Germinal center (tissue), 1 donor: Measurements from ENCODE around the gene TSPAN5.
"Not testable (repeated sequence)": the region's sequence is repeated elsewhere in the genome, so short reads cannot be mapped to it uniquely, and the experiment has no call there.

ENCODE experiments used
- DNase-seq: peaks from one replicate; pipeline ENCODE4 v3.0.0; 2012; ENCODE audit warnings: mixed read lengths, low spot score

TSPAN5 gene

GRCh38 chr4:98496152-98496845, 162.1 kb downstream of the TSPAN5 start:
- DNase-seq, result no peak

DNA sequence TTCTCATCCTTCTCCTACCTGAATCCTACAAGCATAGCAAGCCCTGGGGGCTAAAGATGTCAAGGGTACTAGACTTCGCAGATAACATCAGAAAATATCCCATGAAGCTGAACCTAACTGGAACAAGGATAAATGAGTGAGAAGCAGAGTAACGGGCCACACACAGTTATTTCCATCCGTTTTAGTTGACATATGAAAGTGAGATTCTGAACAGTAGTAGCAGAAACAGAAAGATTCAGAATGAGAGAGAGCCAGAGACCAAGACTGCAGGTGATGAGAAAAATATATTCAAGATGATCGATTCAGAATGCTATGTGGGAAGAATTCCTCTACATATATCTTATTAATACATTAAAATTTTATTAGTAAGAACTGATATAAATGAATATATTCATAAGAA, 165.1 kb downstream of the TSPAN5 start:
- no peak for DNase-seq

DNA sequence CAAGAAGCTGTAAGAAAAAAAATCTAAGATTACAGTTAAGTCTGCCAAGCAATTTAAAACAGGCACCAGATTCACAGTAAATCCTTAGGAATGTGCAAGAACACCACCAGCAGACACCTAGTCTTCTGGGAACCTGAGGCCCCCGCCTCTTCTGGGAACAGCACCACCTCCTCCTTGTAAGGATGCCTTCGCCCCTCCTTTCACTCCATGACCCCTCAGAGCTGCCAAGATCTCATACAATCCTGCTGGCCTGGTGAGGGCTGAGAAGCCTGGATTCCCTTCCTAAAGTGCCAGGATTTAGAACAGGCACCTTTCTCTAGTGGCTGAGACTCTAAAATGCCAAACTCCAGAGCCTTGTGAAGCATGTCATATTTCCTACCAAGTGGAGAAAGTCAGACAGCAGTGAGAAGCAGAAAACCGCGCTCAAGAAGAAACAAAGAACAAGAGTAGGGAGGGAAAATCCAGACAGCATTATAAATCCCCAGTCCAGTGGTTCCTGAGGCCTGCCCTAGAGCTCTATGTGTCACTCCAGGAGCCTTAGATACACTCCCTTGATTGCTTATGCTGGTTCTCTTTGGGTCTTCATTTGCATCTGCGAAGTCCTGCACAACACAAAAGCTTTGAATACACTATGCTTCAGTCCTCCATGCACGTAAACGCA, 166.4 kb downstream of the TSPAN5 start:
- DNase-seq, result no peak

DNA sequence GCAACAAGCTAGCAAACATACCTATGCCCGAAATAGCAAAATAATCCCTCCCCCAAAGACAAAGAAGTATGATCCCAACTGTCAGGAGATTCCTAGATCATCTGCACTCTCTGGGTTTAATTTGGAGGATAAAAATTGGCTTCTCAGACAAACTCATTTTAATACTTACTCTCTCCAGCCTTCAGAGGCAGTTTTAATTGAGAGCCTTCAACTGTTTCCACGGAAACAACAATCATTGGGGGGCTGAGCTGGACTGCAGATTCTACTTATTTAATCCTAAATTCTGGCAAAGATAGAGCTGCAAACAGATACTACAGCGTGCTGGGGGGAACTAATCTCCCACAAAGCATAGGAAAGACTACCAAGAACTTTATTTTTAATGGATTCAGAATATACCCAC, 168.2 kb downstream of the TSPAN5 start:
- DNase-seq, result no peak

DNA sequence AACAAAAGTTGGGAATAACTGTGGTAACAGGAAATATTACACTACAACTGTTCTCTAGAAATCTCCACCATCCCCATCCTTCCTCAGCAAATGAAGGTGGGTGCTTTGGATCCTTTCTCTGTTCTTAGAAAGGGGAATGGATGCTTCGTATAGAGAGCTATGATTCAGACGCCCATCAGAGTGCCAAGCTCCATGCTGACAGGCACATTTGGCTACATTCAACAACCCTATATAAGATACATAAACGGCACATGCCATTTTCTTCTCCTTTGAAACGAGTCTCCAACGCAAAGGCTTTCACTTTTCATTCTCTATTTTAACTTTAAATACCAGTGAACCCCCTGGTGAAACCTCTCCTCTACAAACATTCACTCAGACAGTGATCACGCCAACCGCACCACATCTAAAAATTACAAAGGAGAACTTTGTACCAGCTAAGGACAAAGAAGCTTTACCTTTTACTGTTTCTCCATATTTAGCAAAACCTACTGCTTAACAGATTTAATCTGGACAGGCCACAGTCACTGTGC, 172.5 kb downstream of the TSPAN5 start:
- DNase-seq, result no peak

DNA sequence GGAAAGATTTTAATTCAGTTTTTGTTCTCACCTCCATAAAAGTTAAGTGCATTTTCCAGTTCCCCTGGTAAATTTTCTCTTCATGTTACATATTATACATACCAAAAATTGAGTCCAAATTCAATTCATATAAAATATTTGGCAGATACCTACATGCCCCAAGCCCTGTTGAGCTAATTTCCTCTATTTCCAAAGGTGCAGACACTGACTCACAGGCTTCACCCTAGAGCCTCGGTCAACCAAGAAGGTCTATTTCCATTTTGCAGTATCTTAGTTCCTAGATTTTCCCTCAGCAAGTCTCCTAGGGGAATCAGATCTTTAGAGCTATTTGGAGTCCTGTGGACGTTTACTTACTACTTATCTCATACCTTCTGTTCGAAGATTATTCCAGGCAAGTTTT, 174.4 kb downstream of the TSPAN5 start:
- no peak for DNase-seq

DNA sequence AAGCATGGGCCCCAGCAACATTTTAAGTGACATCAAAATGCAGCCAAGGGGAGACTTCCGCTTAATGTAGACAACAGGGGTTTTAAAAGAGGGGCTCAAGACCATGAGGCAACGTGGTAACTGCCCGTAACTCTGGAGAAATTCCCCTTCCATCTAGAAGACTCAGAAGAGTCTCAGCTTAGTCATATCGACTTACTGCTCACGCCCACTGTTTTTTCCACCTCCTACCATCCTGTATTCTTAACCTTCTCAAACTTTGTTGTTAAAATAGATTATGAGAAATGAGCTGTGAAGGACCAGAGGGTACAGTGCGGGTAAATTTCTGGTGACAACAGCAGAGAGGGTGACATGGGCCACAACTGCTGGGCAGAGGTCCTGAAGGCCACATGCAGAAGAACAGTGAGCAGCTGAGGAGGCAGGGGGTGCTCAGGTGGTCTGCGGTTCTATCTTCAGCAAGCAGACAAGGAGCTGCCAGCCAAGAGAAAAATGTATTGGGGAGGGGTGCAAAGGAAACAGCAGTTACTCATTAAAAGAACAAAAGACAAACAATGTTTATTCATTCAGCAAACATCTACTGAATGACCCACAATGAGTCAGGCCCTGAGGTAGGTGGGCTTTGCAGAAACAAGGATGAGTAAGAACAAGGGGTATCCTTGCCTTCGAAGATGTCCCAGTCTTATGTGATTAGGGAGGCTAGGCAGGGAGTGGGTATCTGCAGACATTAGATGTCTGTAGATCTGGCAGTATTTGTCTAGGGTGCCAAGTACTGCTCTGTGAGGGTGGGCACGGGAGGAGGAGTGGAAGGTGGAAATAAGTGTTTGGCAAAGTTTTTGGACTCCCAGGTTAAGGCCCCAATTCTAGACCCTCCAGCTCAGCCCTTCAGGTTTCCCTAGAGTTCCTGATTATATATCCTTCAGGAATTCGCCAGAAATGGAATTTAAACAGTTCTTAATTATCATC, 175.3 kb downstream of the TSPAN5 start:
- DNase-seq, result no peak

GRCh38 chr4:98482503-98482846, 175.9 kb downstream of the TSPAN5 start:
- DNase-seq, result no peak

GRCh38 chr4:98481167-98481566, 177.2 kb downstream of the TSPAN5 start:
- no peak for DNase-seq

DNA sequence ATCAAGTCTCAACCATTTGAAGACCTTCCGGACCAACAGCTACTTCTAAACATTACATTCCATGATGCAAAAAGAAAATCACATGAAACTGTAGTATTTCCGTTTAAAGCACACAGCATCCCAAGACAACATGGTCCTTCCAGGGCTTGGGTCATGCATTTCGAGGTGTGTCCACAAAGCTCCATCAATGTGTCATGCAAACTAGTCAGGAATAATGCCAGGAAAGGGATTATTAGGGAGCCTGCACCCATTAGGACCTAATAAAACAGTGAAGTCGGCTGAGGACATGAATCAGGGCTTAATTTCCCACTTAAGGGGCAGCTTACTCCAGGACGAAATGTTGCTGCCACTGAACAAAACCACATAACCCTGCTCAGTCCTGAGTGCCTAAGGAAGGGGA, 177.9 kb downstream of the TSPAN5 start:
- DNase-seq, result no peak

- DNase-seq, result not testable (repeated sequence)
These were observed 178.8 kb downstream of the TSPAN5 start for GRCh38 chr4:98479590-98479989.

- DNase-seq, result no peak
These were observed 181.5 kb downstream of the TSPAN5 start for GRCh38 chr4:98476891-98477290.

- DNase-seq, result no peak
These were observed 184.0 kb downstream of the TSPAN5 start for GRCh38 chr4:98474408-98474844.

GRCh38 chr4:98473046-98473445, 185.4 kb downstream of the TSPAN5 start:
- DNase-seq, result no peak

DNA sequence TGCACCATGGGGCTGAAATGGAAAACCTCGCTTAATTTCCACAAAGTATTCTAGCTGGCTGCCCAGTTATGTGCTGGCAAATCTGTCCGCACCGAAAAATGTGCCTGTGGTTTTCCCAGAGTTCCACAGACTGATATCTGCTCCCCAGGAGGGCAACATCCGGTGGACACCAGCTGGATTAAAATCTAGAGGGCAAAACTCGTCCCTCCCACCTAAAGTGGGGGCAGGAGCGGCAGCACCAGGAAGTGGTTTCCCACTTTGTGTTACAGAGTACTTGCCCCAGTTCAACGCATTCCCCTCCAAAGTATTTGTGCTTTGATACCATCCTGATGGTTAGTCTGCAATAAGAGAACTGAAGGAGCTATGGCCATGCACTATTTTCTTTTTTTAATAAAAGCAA, 187.6 kb downstream of the TSPAN5 start:
- DNase-seq, result no peak

DNA sequence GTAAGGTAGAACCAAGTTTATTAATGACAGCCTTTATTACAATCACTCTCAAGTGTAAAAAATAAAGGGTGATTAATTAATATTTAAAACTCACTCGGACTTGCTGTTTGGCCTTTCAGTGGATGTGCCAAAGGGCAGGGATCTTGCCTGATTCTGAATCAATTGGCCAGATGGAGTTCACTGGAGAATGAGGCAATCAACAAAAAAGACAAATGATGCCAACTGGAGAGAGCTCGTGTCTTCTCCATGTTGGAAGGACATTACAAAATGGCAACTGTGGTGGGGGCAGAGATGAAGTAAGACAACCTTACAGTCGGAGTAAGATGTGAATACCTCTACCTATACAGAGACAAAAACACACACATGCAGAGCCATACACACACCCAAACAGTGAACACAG, 188.0 kb downstream of the TSPAN5 start:
- DNase-seq, result no peak

GRCh38 chr4:98469771-98470170, 188.6 kb downstream of the TSPAN5 start:
- DNase-seq, result no peak

DNA sequence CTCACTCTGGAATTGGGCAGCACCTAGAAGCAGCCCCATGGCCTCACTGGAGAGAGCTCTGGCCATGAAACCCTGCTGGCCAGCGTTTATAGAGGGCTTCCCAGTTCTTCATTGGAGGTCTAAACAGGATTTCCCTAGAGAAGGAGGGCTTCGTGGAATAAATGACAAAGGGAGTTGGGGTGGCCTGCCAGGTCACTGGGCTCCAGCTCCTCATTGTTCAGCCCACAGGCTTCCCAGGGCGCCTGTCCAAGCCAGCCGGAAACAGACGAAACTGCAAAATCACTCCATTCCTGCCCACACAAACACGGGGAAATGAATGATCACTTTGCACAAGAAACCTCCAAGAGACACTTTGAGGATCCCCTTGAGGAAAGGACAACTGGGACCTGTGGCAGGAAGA, 189.7 kb downstream of the TSPAN5 start:
- no peak for DNase-seq

DNA sequence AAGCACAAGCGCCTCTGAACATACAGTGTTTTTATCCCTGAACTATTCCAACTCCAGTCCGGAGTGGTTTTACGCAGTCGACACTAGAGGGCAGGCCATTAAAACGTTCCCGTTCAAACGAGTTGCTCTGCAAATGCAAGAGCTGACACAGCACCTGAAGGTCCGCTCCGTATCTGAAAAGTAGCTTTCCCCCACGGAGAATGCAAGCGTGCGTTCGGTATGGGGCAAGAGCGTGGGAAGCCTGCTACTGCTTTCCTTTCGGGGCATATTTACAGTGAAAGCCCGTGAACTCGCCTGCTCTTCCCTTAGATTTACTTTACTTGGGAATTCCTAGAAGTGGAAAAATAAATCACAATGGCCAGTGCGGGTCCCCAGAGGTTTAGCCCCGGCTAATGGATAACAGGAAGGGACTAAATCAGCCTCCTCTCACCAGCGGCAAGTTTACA, 190.8 kb downstream of the TSPAN5 start:
- DNase-seq, result peak; percentile 65

- DNase-seq, result no peak
These were observed 191.4 kb downstream of the TSPAN5 start for GRCh38 chr4:98466868-98467599.

- DNase-seq, result no peak
These were observed 195.9 kb downstream of the TSPAN5 start for GRCh38 chr4:98462487-98462886.
